ENCODE results near the gene SF3B4. TPM values are rescaled to one million over a fixed set of nuclear protein-coding genes. Genes with fewer than 3 reads are reported as not detected.

Gene SF3B4
- total and polyA plus RNA-seq, 5 donors, result 17.8 to 30.8 (median 28.6) TPM

GRCh38 chr1:149877211-149877946, 50.2 kb downstream of the SF3B4 start:
- Histone ChIP-seq H3K4me1 (ENCODE audit: control insufficient read depth, insufficient read depth, low read length) (no peaks in the 10 kb centered on the region), H3K27me3 (ENCODE audit: control insufficient read depth, insufficient read depth) (no peaks in the 10 kb centered on the region), H3K4me3 (ENCODE audit: low read length) (no peak overlapping the region), H3K27ac (ENCODE audit: low read length) (no peak overlapping the region), H3K9me3 (ENCODE audit: control insufficient read depth, low read length) (no peaks in the 10 kb centered on the region)
- no peak for DNase-seq
- WGBS, result 90% methylated on average over 7 of the region's 7 CpGs
- no peak for ATAC-seq
- intact Hi-C loops (cut with DNase I), result no loop called here

Other genes with a start within 250 kb of the SF3B4 start
- 1 to 10 TPM; 2.0 to 5.0 (median 2.5) TPM for gene FCGR1A, start 145.1 kb downstream of the SF3B4 start, total RNA-seq
- gene FCGR1A, start 145.1 kb downstream of the SF3B4 start, polyA plus RNA-seq, result 1.9 TPM
- gene BOLA1, start 28.2 kb downstream of the SF3B4 start, total RNA-seq, result 10 to 100 TPM; 13.0 to 23.8 (median 19.4) TPM
- 40.2 TPM for gene BOLA1, start 28.2 kb downstream of the SF3B4 start, polyA plus RNA-seq
- 1 to 10 TPM; 1.2 to 2.8 (median 1.6) TPM for gene SV2A, start 10.0 kb downstream of the SF3B4 start, total RNA-seq
- 1.0 TPM for gene SV2A, start 10.0 kb downstream of the SF3B4 start, polyA plus RNA-seq
- gene MTMR11, start 9.1 kb upstream of the SF3B4 start, total RNA-seq, result 10 to 100 TPM in 1 of 4 donors, 1 to 10 TPM in 3; 7.1 to 14.9 (median 9.1) TPM
- 3.1 TPM for gene MTMR11, start 9.1 kb upstream of the SF3B4 start, polyA plus RNA-seq
- 10 to 100 TPM; 23.3 to 27.2 (median 26.5) TPM for gene OTUD7B, start 82.9 kb upstream of the SF3B4 start, total RNA-seq
- gene OTUD7B, start 82.9 kb upstream of the SF3B4 start, polyA plus RNA-seq, result 9.6 TPM
- gene VPS45, start 140.0 kb upstream of the SF3B4 start, total RNA-seq, result 10 to 100 TPM; 46.3 to 54.3 (median 48.8) TPM
- 40.0 TPM for gene VPS45, start 140.0 kb upstream of the SF3B4 start, polyA plus RNA-seq
- gene PLEKHO1, start 222.1 kb upstream of the SF3B4 start, total RNA-seq, result 10 to 100 TPM; 28.9 to 51.4 (median 34.4) TPM
- 73.2 TPM for gene PLEKHO1, start 222.1 kb upstream of the SF3B4 start, polyA plus RNA-seq